Transverse colon (tissue), 4 donors: ENCODE results near the gene MYO18B. TPM values are rescaled to one million over a fixed set of nuclear protein-coding genes. Genes with fewer than 3 reads are reported as not detected.

Experiments
- DNase-seq: peaks from one replicate; pipeline ENCODE4 v3.0.0-alpha.2; 2019
- H3K27ac ChIP-seq, 4 donors: fragments of 200-600 bp; sonication (generic); 2 replicates each; pipeline ENCODE4 v1.5.1; 2016 to 2018; ENCODE audit warnings: inconsistent platforms in 4 of 4
- H3K27me3 ChIP-seq: fragments of 200-600 bp; sonication (generic); 2 replicates; pipeline ENCODE4 v1.5.1; 2017; ENCODE audit warnings: inconsistent platforms
- H3K36me3 ChIP-seq, 4 donors: fragments of 200-600 bp; sonication (generic); 2 replicates each; pipeline ENCODE4 v1.5.1; 2017 to 2019; ENCODE audit warnings: inconsistent platforms in 4 of 4
- H3K4me1 ChIP-seq, 4 donors: fragments of 200-600 bp; sonication (generic); 2 replicates each; pipeline ENCODE4 v1.5.1; 2017 to 2020; ENCODE audit warnings: inconsistent platforms in 4 of 4
- H3K4me3 ChIP-seq, 4 donors: fragments of 200-600 bp; sonication (generic); 1 replicate in 1 of 4; 2 replicates in 3 of 4; pipeline versions ENCODE4 v1.5.1 to v1.6.1; 2017 to 2019; ENCODE audit warnings: inconsistent platforms in 4 of 4
- H3K9me3 ChIP-seq, 2 donors: fragments of 200-600 bp; sonication (generic); 2 replicates each; pipeline ENCODE4 v1.5.1; 2017 to 2019; ENCODE audit warnings: inconsistent platforms in 2 of 2
- CTCF ChIP-seq, 5 experiments: fragments of 200-600 bp in 3 of 5; fragments of 450-650 bp in 2 of 5; sonication (generic) in 3 of 5; IDR thresholded peaks; 1 replicate in 2 of 5; 2 replicates in 3 of 5; pipeline ENCODE4 v1.5.1; 2016 to 2017; ENCODE audit warnings: antibody characterized with exemption in 5 of 5, inconsistent platforms in 3 of 5, mild to moderate bottlenecking in 2 of 5, moderate library complexity in 1 of 5
- EP300 ChIP-seq: sonication (generic); formaldehyde crosslinking; IDR thresholded peaks from one replicate; pipeline ENCODE4 v1.6.1; 2017; ENCODE audit warnings: antibody characterized with exemption, low read depth
- POLR2A ChIP-seq: fragments of 450-650 bp; IDR thresholded peaks from one replicate; pipeline ENCODE4 v1.6.1; 2016; ENCODE audit warnings: antibody characterized with exemption, mild to moderate bottlenecking, moderate library complexity
- POLR2AphosphoS5 ChIP-seq, 3 donors: sonication (generic); formaldehyde crosslinking; IDR thresholded peaks; one replicate each; pipeline ENCODE4 v1.6.1; 2016; ENCODE audit warnings: antibody characterized with exemption in 3 of 3
- WGBS, 2 donors: methylation state at CpG; one replicate each; pipeline ENCODE4 v1.1.5; 2018; ENCODE audit warnings: low coverage in 1 of 2; 5-methylcytosine and 5-hydroxymethylcytosine counted together
- in situ Hi-C, 4 donors: fragments of 200-750 bp; cut with MboI; loops; one replicate each; pipeline versions ENCODE4 v1.15.0 to v1.15.1; 2017; ENCODE audit warnings: low sequenced_read_pairs in 3 of 4, low pct_ligation_motif_present in 1 of 4, low pct_unique_long_range_greater_than_20kb in 1 of 4
- intact Hi-C: fragments of 100-400 bp; cut with DNase I; formaldehyde crosslinking; loops from one replicate; pipeline ENCODE4 v1.15.1; 2023; ENCODE audit warnings: low total_unique reads
- total RNA-seq, 4 donors: library from RNA; depleted of rRNA; stranded (reverse); fragments of >200 nt; gene quantifications; one replicate each; pipeline ENCODE4 v1.1.0, GENCODE V29; 2016

The MYO18B gene
- total RNA-seq, 4 donors from 2014 or later, result 0.27 TPM; not detected in 3

DNA sequence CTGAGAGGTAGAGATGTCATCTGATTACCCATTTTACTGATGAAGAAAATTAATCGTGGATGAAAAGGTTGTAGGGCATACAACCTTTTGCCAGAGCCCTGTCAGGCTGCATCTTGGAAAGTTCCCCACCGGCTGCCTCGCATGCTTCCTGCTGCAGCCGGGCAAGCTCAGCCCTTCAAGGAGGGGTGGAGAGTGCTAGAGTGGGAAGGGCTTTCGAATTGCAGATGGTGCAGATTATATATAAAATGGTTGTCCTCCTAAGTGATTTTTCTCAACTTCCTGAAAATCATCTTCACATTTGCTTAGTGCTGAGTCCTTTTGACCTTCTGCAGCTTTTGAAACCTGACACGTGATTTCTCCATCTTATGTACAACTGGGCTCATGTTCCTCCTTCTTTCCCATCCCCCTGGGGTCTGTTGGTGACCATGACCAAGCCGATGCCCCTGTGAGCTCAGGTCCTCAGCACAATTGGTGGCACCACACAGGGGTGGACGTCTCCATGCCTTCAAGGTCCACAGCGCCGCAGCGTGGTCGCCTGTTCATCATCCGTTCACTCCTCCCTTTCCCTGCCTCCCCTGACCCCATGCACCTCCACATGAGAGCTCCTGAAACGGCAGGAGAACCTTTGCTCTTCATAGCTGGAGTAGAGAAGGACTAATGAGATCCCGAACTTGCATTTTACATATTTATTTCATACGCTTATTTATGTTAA, 47.6 kb upstream of the MYO18B start:
- no peak for DNase-seq
- Histone ChIP-seq H3K4me1 (no peaks in the 10 kb centered on the region), H3K9me3 (no peaks in the 10 kb centered on the region), H3K4me3 (no peak overlapping the region), H3K27ac (no peak overlapping the region), H3K27me3 (no peaks in the 10 kb centered on the region), H3K36me3 (no peaks in the 10 kb centered on the region)
- WGBS, 2 donors, result 72 to 91% methylated on average over 3 to 16 of the region's 16 CpGs
- no peak for TF ChIP-seq EP300
- TF ChIP-seq POLR2A, result no peak
- TF ChIP-seq POLR2AphosphoS5 (IDR thresholded peaks at IDR 0.05), result no peak
- TF ChIP-seq CTCF (IDR thresholded peaks at IDR 0.05), result no peak
- intact Hi-C loops (no loop called here), in situ Hi-C loops (no loop called here)

GRCh38 chr22:25695146-25695545, 46.8 kb upstream of the MYO18B start:
- 91 to 94% methylated on average over 3 to 5 of the region's 5 CpGs for WGBS, 2 donors
- in situ Hi-C loops (no loop called here), intact Hi-C loops (no loop called here)

GRCh38 chr22:25696763-25697162, 45.2 kb upstream of the MYO18B start:
- Histone ChIP-seq H3K36me3 (no peaks in the 10 kb centered on the region), H3K27ac (no peak overlapping the region), H3K4me3 (no peak overlapping the region), H3K9me3 (no peaks in the 10 kb centered on the region), H3K4me1 (no peaks in the 10 kb centered on the region), H3K27me3 (no peaks in the 10 kb centered on the region)
- no peak for DNase-seq
- 57 to 68% methylated on average over 1 to 2 of the region's 2 CpGs for WGBS, 2 donors
- intact Hi-C loops, result no loop called here
- in situ Hi-C loops, result no loop called here
- TF ChIP-seq POLR2AphosphoS5 (IDR thresholded peaks at IDR 0.05) (no peak), CTCF (IDR thresholded peaks at IDR 0.05) (no peak), POLR2A (no peak), EP300 (no peak)

More at GRCh38 chr22:25695146-25695545, 46.8 kb upstream of the MYO18B start:
- TF ChIP-seq POLR2A, result no peak
- no peak for TF ChIP-seq EP300
- TF ChIP-seq CTCF (IDR thresholded peaks at IDR 0.05), result no peak
- TF ChIP-seq POLR2AphosphoS5 (IDR thresholded peaks at IDR 0.05), result no peak
- H3K27ac ChIP-seq, result no peak overlapping the region
- no peak for DNase-seq
- H3K9me3 ChIP-seq, result no peaks in the 10 kb centered on the region
- H3K4me1 ChIP-seq, result no peaks in the 10 kb centered on the region
- H3K27me3 ChIP-seq, result no peaks in the 10 kb centered on the region
- H3K36me3 ChIP-seq, result no peaks in the 10 kb centered on the region
- H3K4me3 ChIP-seq, result no peak overlapping the region

GRCh38 chr22:25697181-25697664, 44.8 kb upstream of the MYO18B start:
- Histone ChIP-seq H3K9me3 (no peaks in the 10 kb centered on the region), H3K36me3 (no peaks in the 10 kb centered on the region), H3K4me1 (no peaks in the 10 kb centered on the region), H3K27ac (no peak overlapping the region), H3K27me3 (no peaks in the 10 kb centered on the region), H3K4me3 (no peak overlapping the region)
- WGBS, 2 donors, result 74 to 83% methylated on average over 5 of the region's 5 CpGs
- DNase-seq, result no peak
- intact Hi-C loops, result no loop called here
- in situ Hi-C loops, result no loop called here
- TF ChIP-seq POLR2A (no peak), EP300 (no peak), CTCF (IDR thresholded peaks at IDR 0.05) (no peak), POLR2AphosphoS5 (IDR thresholded peaks at IDR 0.05) (no peak)
